Keratinocyte (primary cell): ENCODE data around the gene RMP24.
A peak's percentile ranks its signal among the peaks of the same experiment; 100 is the strongest.

Experiments used
- DNase-seq: peaks from one replicate; pipeline ENCODE4 v3.0.0-alpha.2; 2011; ENCODE audit warnings: low read depth, missing footprints, low spot score
- FAIRE-seq: peaks from 2 replicates; lab custom pipeline; 2011; peaks lifted over from hg19 to GRCh38; lab: Jason Lieb, UNC
- H2AFZ ChIP-seq: 2 replicates; pipeline ENCODE4 v1.6.0; 2012; ENCODE audit warnings: low read length, control low read depth, inconsistent platforms; ENCODE audit not compliant: control insufficient read depth
- H3K27ac ChIP-seq: 2 replicates; pipeline ENCODE4 v1.5.1; 2011; ENCODE audit warnings: low read length; ENCODE audit not compliant: control insufficient read depth, insufficient read depth
- H3K27me3 ChIP-seq: 3 replicates; pipeline ENCODE4 v1.6.0; 2011; ENCODE audit warnings: low read length; ENCODE audit not compliant: control insufficient read depth, insufficient read depth; ENCODE audit errors: extremely low read depth
- H3K36me3 ChIP-seq, 2 experiments: 2 replicates in 1 of 2; 3 replicates in 1 of 2; pipeline ENCODE4 v1.5.1; 2011; ENCODE audit warnings: low read length in 2 of 2, mild to moderate bottlenecking in 1 of 2; ENCODE audit not compliant: control insufficient read depth in 2 of 2, insufficient read depth in 2 of 2; ENCODE audit errors: extremely low read depth in 1 of 2
- H3K4me1 ChIP-seq: 3 replicates; pipeline ENCODE4 v1.5.1; 2011; ENCODE audit warnings: low read length; ENCODE audit not compliant: control insufficient read depth, insufficient read depth; ENCODE audit errors: extremely low read depth
- H3K4me2 ChIP-seq: 3 replicates; pipeline ENCODE4 v1.6.0; 2011; ENCODE audit warnings: low read depth, low read length; ENCODE audit not compliant: control insufficient read depth, insufficient read depth; ENCODE audit errors: extremely low read depth
- H3K4me3 ChIP-seq, 3 experiments: fragments of 200-600 bp in 1 of 3; sonication (generic) in 1 of 3; 2 replicates in 2 of 3; 3 replicates in 1 of 3; pipeline ENCODE4 v1.5.1; 2011 to 2016; ENCODE audit warnings: low read length in 3 of 3, mild to moderate bottlenecking in 3 of 3, control low read depth in 2 of 3, inconsistent platforms in 1 of 3, low read depth in 1 of 3, mixed read lengths in 1 of 3, mixed run types in 1 of 3, moderate library complexity in 1 of 3; ENCODE audit not compliant: control insufficient read depth in 2 of 3, insufficient read depth in 2 of 3; ENCODE audit errors: extremely low read depth in 1 of 3
- H3K79me2 ChIP-seq: 2 replicates; pipeline ENCODE4 v1.6.0; 2012; ENCODE audit warnings: low read length; ENCODE audit not compliant: control insufficient read depth, insufficient read depth
- H3K9ac ChIP-seq: 3 replicates; pipeline ENCODE4 v1.6.0; 2011; ENCODE audit warnings: low read length; ENCODE audit not compliant: control insufficient read depth, insufficient read depth; ENCODE audit errors: extremely low read depth
- H3K9me1 ChIP-seq: 3 replicates; pipeline ENCODE4 v1.6.0; 2011; ENCODE audit warnings: low read length; ENCODE audit not compliant: control insufficient read depth, insufficient read depth; ENCODE audit errors: extremely low read depth
- H3K9me3 ChIP-seq: 2 replicates; pipeline ENCODE4 v1.5.1; 2012; ENCODE audit warnings: low read depth, low read length; ENCODE audit not compliant: control insufficient read depth
- H4K20me1 ChIP-seq: 3 replicates; pipeline ENCODE4 v1.6.0; 2011; ENCODE audit warnings: low read length; ENCODE audit not compliant: control insufficient read depth, insufficient read depth; ENCODE audit errors: extremely low read depth
- CTCF ChIP-seq, 3 experiments: IDR thresholded peaks in 1 of 3; conservative IDR thresholded peaks in 1 of 3; optimal IDR thresholded peaks in 1 of 3; 2 replicates in 2 of 3; 3 replicates in 1 of 3; pipeline versions ENCODE3 to v1.5.1; 2011; ENCODE audit warnings: low read length in 3 of 3, mild to moderate bottlenecking in 3 of 3, moderate library complexity in 2 of 3, control low read depth in 1 of 3, inconsistent platforms in 1 of 3; ENCODE audit not compliant: insufficient read depth in 2 of 3; ENCODE audit errors: extremely low read depth in 1 of 3
- EZH2 ChIP-seq: IDR thresholded peaks from one replicate; pipeline ENCODE4 v1.6.1; 2012; ENCODE audit warnings: inconsistent platforms, mild to moderate bottlenecking, low read length, moderate library complexity
- dilution Hi-C: fragments of 300-500 bp; cut with MboI; formaldehyde crosslinking; loops from one replicate; pipeline ENCODE4 v1.7.0; 2020; ENCODE audit warnings: low sequenced_read_pairs; ENCODE audit not compliant: extremely low pct_ligation_motif_present

The RMP24 gene

GRCh38 chr18:35969676-35970075 lies 2.8 kb upstream of the RMP24 start:
- H3K27ac ChIP-seq, result peak overlapping the region; percentile 37
- H3K79me2 ChIP-seq, result peaks cover 20% of the 10 kb centered on the region
- no peak for FAIRE-seq
- H4K20me1 ChIP-seq, result no peaks in the 10 kb centered on the region
- dilution Hi-C loops, result no loop called here
- no peak overlapping the region for H2AFZ ChIP-seq
- DNase-seq, result no peak
- H3K9ac ChIP-seq, result no peak overlapping the region
- H3K4me1 ChIP-seq, result peaks cover 13% of the 10 kb centered on the region
- H3K9me3 ChIP-seq, result peaks cover 2% of the 10 kb centered on the region
- H3K4me3 ChIP-seq, result no peak overlapping the region
- H3K36me3 ChIP-seq, result peaks cover 0 to 4% of the 10 kb centered on the region in 2 experiments
- TF ChIP-seq CTCF (optimal IDR thresholded peaks at IDR 0.05 in 1 of 3, IDR thresholded peaks at IDR 0.05 in 1 of 3, conservative IDR thresholded peaks at IDR 0.05 in 1 of 3; ENCODE audit: extremely low read depth in 1 of 3, insufficient read depth in 2 of 3, low read length in 3 of 3) (no peak), EZH2 (no peak)
- H3K27me3 ChIP-seq, result no peaks in the 10 kb centered on the region
- H3K4me2 ChIP-seq, result peak overlapping the region; percentile 67
- no peaks in the 10 kb centered on the region for H3K9me1 ChIP-seq

GRCh38 chr18:35971661-35972196 lies 750 bp upstream of the RMP24 start:
- peak; percentile 77 for FAIRE-seq
- no peak for DNase-seq
- TF ChIP-seq CTCF (optimal IDR thresholded peaks at IDR 0.05 in 1 of 3, IDR thresholded peaks at IDR 0.05 in 1 of 3, conservative IDR thresholded peaks at IDR 0.05 in 1 of 3; ENCODE audit: extremely low read depth in 1 of 3, insufficient read depth in 2 of 3, low read length in 3 of 3) (no peak), EZH2 (no peak)
- peak overlapping the region; percentile 81 to 93 (median 90) for H3K4me3 ChIP-seq
- H3K36me3 ChIP-seq, result peaks cover 1 to 11% of the 10 kb centered on the region in 2 experiments
- dilution Hi-C loops, result no loop called here
- H3K9me1 ChIP-seq, result no peaks in the 10 kb centered on the region
- H3K9ac ChIP-seq, result peak overlapping the region; percentile 90
- H3K27ac ChIP-seq, result peak overlapping the region; percentile 93
- H3K4me2 ChIP-seq, result peak overlapping the region; percentile 99
- peaks cover 27% of the 10 kb centered on the region for H3K79me2 ChIP-seq
- no peaks in the 10 kb centered on the region for H4K20me1 ChIP-seq
- peaks cover 2% of the 10 kb centered on the region for H3K9me3 ChIP-seq
- H2AFZ ChIP-seq, result peak overlapping the region; percentile 90
- H3K4me1 ChIP-seq, result peaks cover 13% of the 10 kb centered on the region
- H3K27me3 ChIP-seq, result no peaks in the 10 kb centered on the region
